ENCODE results near the gene ADARB2.

DNA sequence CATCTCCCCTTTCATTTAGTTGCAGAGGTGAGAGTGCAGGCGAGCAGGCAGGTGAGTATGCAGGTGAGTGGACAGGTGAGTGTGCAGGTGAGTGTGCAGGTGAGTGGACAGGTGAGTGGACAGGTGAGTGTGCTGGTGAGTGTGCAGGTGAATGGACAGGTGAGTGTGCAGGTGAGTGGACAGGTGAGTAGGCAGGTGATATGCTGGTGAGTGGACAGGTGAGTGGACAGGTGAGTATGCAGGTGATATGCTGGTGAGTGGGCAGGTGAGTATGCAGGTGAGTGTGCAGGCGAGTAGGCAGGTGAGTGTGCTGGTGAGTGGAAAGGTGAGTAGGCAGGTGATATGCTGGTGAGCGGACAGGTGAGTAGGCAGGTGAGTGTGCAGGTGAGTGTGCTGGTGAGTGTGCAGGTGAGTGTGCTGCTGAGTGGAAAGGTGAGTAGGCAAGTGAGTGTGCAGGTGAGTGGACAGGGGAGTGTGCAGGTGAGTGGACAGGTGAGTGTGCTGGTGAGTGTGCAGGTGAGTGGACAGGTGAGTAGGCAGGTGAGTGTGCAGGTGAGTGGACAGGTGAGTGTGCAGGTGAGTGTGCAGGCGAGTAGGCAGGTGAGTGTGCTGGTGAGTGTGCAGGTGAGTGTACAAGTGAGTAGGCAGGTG, 165.6 kb downstream of the ADARB2 start:
- TF ChIP-seq, protein P1, sequence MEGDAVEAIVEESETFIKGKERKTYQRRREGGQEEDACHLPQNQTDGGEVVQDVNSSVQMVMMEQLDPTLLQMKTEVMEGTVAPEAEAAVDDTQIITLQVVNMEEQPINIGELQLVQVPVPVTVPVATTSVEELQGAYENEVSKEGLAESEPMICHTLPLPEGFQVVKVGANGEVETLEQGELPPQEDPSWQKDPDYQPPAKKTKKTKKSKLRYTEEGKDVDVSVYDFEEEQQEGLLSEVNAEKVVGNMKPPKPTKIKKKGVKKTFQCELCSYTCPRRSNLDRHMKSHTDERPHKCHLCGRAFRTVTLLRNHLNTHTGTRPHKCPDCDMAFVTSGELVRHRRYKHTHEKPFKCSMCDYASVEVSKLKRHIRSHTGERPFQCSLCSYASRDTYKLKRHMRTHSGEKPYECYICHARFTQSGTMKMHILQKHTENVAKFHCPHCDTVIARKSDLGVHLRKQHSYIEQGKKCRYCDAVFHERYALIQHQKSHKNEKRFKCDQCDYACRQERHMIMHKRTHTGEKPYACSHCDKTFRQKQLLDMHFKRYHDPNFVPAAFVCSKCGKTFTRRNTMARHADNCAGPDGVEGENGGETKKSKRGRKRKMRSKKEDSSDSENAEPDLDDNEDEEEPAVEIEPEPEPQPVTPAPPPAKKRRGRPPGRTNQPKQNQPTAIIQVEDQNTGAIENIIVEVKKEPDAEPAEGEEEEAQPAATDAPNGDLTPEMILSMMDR (IDR thresholded peaks at IDR 0.05), result no peak
- no peak for TF ChIP-seq ZFX (IDR thresholded peaks at IDR 0.05; ENCODE audit: borderline replicate concordance)
